Osteocyte (in vitro differentiated cells): Measurements from ENCODE around the gene PAIP1. TPM values are rescaled to one million over a fixed set of nuclear protein-coding genes. Genes with fewer than 3 reads are reported as not detected.

Source experiments
- DNase-seq: peaks from one replicate; pipeline ENCODE4 v3.0.0; 2021; ENCODE audit warnings: mixed read lengths; ENCODE audit not compliant: unreplicated experiment; ENCODE audit errors: extremely low spot score
- H3K27ac Mint-ChIP-seq: one replicate; pipeline ENCODE4 v1.8.0; 2021; ENCODE audit warnings: mild to moderate bottlenecking, mixed read lengths; ENCODE audit not compliant: unreplicated experiment
- H3K27me3 Mint-ChIP-seq: one replicate; pipeline ENCODE4 v1.8.0; 2021; ENCODE audit warnings: mixed read lengths; ENCODE audit not compliant: unreplicated experiment
- H3K36me3 Mint-ChIP-seq: one replicate; pipeline ENCODE4 v1.8.0; 2021; ENCODE audit warnings: mixed read lengths; ENCODE audit not compliant: unreplicated experiment
- H3K4me1 Mint-ChIP-seq: one replicate; pipeline ENCODE4 v1.8.0; 2021; ENCODE audit warnings: mixed read lengths; ENCODE audit not compliant: unreplicated experiment
- H3K4me3 Mint-ChIP-seq: one replicate; pipeline ENCODE4 v1.8.0; 2021; ENCODE audit warnings: mild to moderate bottlenecking, moderate library complexity, mixed read lengths; ENCODE audit not compliant: unreplicated experiment
- H3K9me3 Mint-ChIP-seq: one replicate; pipeline ENCODE4 v1.8.0; 2021; ENCODE audit warnings: mixed read lengths; ENCODE audit not compliant: unreplicated experiment
- total RNA-seq: library from RNA; stranded (reverse); gene quantifications from 2 replicates; pipeline ENCODE4 v1.2.1, GENCODE V29; 2021
- TF ChIP-seq, protein P1 (sequence below): fragments of 200-600 bp; sonication (generic); IDR thresholded peaks from 2 replicates; pipeline ENCODE4 v1.5.0; 2021; ENCODE audit warnings: antibody characterized with exemption, mild to moderate bottlenecking, moderate library complexity

Gene PAIP1
- total RNA-seq, 1 donor from 2014 or later: 105 TPM

DNA sequence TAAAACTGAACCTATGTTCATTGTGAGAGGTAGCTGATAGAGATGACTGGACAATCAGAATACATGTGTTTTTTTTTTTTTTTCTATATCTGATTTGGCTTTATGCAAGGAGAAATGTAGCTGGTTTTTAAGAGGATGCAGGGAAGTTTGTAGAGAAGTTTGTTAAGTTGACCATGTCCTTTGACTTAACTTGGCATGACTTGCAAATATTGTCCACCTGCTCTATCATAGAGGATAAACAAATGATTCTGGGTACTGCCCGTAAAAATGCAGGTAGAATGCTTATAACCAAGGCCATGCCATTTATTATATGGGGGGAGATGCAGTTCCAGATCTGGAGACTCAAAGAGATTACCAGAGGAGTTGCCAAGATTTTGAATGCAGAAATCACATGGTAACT lies 32.4 kb upstream of the PAIP1 start:
- H3K27me3 Mint-ChIP-seq: no peaks in the 10 kb centered on the region
- no peaks in the 10 kb centered on the region for H3K9me3 Mint-ChIP-seq
- DNase-seq: no peak
- H3K4me3 Mint-ChIP-seq: no peak overlapping the region
- H3K36me3 Mint-ChIP-seq: no peaks in the 10 kb centered on the region
- H3K4me1 Mint-ChIP-seq: no peaks in the 10 kb centered on the region
- TF ChIP-seq, protein P1, sequence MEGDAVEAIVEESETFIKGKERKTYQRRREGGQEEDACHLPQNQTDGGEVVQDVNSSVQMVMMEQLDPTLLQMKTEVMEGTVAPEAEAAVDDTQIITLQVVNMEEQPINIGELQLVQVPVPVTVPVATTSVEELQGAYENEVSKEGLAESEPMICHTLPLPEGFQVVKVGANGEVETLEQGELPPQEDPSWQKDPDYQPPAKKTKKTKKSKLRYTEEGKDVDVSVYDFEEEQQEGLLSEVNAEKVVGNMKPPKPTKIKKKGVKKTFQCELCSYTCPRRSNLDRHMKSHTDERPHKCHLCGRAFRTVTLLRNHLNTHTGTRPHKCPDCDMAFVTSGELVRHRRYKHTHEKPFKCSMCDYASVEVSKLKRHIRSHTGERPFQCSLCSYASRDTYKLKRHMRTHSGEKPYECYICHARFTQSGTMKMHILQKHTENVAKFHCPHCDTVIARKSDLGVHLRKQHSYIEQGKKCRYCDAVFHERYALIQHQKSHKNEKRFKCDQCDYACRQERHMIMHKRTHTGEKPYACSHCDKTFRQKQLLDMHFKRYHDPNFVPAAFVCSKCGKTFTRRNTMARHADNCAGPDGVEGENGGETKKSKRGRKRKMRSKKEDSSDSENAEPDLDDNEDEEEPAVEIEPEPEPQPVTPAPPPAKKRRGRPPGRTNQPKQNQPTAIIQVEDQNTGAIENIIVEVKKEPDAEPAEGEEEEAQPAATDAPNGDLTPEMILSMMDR: no peak
- no peak overlapping the region for H3K27ac Mint-ChIP-seq

DNA sequence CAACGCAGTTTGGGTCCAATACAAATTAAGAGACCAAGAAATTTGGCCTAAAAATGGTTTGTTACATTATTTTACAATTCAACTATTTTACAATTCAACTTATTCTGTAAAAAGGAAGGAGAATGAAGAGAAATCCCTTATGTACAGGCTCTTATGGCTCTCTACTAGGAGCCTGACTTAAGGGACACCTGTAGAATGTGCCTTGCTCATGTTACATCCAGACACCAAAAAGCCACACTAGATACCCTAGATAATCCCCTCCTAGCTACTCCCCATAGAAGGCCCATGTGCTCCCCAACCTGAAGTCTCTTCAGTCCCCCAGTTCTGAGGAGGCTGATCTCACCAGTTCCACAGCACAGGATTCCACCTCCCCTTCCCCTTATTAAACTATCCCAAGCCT lies 32.0 kb upstream of the PAIP1 start:
- no peak for DNase-seq
- Mint-ChIP-seq H3K4me3 (no peak overlapping the region), H3K27me3 (no peaks in the 10 kb centered on the region), H3K4me1 (no peaks in the 10 kb centered on the region), H3K36me3 (no peaks in the 10 kb centered on the region), H3K9me3 (no peaks in the 10 kb centered on the region), H3K27ac (no peak overlapping the region)
- TF ChIP-seq, protein P1: no peak

DNA sequence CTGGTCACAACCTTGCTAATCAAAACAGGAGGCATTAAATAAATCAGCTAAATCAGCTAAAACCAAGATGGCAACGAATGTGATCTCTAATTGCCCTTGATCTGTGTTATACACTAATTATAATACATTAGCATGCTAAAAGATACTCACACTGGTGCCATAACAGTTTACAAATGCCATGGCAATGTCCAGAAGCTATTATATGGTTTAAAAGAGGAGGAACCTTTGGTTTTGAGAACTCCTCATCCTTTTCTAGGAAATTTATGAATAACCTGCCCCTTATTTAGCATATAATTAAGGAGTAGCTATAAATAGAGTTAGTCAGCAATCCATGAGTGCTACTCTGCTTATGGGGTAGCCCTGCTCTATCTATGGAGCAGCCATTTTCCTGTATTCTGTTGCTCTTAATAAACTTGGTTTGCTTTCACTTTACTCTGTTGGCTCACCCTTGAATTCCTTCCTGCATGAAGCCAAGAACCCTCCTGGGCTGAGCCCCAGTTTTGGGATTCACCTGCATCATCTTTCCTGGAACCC lies 27.4 kb upstream of the PAIP1 start:
- Mint-ChIP-seq H3K36me3 (peaks cover 6% of the 10 kb centered on the region), H3K4me1 (no peaks in the 10 kb centered on the region), H3K27ac (no peak overlapping the region), H3K27me3 (no peaks in the 10 kb centered on the region), H3K4me3 (no peak overlapping the region), H3K9me3 (no peaks in the 10 kb centered on the region)
- DNase-seq: no peak
- TF ChIP-seq, protein P1: no peak

DNA sequence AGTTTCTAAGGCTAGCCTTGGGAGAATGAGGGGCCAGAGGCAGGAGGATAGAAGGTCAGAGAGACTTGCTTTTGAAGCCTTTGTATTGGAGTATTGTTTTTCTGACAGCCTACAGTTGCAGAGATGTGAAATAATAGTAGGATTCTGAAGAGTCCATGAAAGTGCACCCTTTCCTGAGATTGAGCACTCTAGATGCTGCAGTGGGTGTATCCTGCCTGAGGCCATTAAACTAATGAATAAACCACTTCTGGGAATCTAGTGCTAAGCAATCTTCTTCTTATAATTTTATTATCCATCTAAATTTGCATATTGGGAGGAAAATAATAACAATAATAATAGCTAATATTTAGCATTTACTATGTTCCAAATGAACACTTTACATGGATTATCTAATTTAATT lies 26.8 kb upstream of the PAIP1 start:
- no peaks in the 10 kb centered on the region for H3K27me3 Mint-ChIP-seq
- H3K27ac Mint-ChIP-seq: no peak overlapping the region
- peaks cover 6% of the 10 kb centered on the region for H3K36me3 Mint-ChIP-seq
- DNase-seq: no peak
- H3K4me3 Mint-ChIP-seq: no peak overlapping the region
- TF ChIP-seq, protein P1: no peak
- H3K4me1 Mint-ChIP-seq: no peaks in the 10 kb centered on the region
- H3K9me3 Mint-ChIP-seq: no peaks in the 10 kb centered on the region

DNA sequence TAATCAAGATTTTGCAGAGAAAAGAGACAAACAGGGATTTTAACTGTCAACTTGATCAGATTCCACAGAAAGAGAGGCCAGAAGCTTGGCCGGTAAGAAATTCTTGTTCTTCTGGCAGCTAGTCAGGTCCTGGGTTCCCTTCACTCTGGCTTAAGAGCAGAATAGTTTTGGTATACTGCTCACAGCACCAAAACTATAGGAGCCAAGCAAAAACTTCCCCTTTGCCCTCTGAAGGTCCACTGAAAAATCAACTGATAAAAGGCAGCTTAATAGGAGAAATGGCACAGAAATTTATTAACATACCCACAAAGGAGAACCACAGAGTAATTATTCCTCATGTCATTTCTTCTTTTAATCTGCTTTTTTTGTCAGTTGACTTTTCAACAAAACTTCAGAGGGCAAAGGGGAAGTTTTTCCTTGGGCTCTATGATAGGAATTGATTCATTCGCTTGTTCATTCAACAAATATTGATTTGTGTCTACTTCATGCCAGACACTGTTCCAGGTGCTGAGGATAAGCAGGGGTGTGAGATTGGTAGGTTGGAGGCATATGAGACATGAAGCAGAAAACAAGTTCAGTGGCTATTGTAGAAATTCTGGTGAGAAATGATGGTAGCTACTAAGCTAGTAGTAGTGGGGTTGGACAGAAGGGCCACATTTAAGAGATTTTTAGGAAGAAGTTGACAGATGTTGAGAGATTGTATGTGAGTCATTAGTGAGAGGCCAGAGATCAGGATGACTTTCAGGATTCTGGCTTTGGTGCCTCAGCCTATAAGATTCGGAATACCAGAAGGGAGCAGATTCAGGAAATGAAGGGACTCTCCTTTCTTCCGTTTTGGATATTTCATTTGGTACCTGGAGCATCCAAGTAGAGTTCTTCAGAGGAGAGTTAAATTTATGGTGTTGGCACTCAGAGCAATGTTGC lies 25.5 kb upstream of the PAIP1 start:
- no peak for DNase-seq
- no peaks in the 10 kb centered on the region for H3K9me3 Mint-ChIP-seq
- no peaks in the 10 kb centered on the region for H3K27me3 Mint-ChIP-seq
- no peak overlapping the region for H3K27ac Mint-ChIP-seq
- H3K4me1 Mint-ChIP-seq: no peaks in the 10 kb centered on the region
- TF ChIP-seq, protein P1: no peak
- no peak overlapping the region for H3K4me3 Mint-ChIP-seq
- H3K36me3 Mint-ChIP-seq: peaks cover 6% of the 10 kb centered on the region
